Pons (tissue), 1 donor: ENCODE measurements around the gene MED25.

Source experiments
- DNase-seq: peaks from one replicate; pipeline ENCODE4 v3.0.0-alpha.2; 2016; ENCODE audit warnings: low spot score

MED25 gene

DNA sequence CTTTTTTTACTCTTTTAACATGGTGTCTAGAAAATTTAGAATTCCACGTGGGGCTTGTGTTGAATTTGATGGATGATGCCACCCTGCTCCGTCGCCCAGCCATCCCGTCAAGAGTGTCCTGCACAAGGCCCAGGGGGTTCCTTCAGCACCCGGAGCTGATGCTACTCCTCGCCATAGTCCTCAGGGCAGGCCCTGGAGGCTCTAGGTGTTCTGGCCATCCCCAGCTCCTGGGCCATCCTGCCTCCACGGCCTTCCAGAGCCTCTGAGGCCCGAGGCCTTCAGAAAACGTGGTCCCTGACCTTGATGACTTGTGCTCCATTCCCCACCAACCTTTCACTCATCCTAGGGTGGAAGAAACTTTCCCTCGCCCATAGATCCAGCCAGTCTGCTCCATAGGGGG, 55.7 kb downstream of the MED25 start:
- no peak for DNase-seq

DNA sequence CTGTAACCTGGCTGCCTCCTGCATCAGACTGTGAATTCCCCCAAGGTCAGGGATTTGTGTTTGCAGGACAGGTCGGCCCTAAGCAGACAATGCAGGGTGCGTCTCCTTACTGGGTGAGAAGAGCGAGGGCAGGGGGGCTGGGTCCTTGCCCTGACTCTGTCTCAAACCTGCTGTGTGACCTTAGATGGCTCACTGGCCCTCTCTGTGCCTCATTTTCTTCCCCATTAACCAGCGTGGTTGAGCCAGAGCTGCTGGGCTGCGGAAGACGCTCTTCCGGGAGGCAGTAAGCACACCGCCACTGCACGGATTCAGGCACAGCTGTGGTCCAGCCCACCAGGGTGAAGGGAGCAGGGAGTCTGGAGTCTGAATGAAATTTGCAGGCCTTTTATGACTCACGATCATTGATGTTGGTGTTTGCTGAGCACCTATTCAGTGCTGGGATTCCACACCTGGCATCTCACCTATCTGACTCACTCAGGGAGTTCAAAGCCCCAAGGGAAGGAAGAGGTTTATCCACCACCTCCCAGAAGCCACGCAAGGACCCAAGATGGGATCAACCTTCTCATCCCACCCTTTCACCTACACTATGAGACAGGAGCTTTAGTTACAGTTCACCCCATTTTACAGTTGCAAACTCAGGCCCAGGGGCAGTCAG, 56.5 kb downstream of the MED25 start:
- DNase-seq, result no peak

DNA sequence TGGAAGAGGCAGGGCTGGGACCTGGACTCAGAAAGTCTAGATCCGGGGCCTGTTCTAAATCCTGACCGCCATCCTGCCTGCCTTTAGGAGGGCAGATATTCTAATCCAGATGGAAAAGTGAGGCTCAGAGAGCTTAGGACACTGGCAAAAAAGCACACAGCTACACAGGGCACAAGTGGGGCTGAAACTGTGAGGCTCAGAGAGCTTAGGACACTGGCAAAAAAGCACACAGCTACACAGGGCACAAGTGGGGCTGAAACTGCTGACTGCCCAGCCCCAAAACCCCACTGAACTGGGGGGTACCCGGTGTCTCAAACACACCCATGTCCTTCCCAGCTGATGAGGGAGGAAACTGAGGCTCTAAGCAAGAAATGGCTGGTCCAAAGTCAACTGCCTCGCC, 57.1 kb downstream of the MED25 start:
- no peak for DNase-seq

DNA sequence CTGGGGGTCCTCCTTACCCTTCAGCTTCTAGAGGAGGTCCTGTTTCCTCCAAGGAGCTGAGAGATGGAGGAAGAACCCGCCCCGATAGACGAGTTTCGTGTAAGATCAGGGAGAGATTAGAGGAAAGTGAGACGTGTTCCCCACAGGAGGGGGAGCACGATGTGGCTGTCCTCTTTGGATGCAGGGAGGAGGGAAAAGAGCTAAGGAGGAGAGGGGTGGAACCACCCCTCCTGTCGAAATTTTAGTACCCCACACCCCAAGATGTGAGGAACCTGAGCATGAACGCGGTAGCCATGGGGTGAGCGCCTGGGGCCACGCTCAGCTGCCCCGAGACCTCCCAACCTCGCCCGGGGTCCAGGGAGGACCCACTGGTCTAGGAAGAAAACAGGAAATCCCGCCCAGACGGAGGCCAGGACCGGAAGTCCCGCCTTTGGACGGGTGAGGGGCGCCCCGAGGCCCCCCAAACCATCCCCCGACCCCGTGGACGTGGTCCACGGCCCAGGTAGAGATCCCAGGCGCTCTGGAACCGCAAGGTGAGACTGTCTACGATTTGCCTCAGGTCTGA, 57.9 kb downstream of the MED25 start:
- peak; percentile 58 for DNase-seq

DNA sequence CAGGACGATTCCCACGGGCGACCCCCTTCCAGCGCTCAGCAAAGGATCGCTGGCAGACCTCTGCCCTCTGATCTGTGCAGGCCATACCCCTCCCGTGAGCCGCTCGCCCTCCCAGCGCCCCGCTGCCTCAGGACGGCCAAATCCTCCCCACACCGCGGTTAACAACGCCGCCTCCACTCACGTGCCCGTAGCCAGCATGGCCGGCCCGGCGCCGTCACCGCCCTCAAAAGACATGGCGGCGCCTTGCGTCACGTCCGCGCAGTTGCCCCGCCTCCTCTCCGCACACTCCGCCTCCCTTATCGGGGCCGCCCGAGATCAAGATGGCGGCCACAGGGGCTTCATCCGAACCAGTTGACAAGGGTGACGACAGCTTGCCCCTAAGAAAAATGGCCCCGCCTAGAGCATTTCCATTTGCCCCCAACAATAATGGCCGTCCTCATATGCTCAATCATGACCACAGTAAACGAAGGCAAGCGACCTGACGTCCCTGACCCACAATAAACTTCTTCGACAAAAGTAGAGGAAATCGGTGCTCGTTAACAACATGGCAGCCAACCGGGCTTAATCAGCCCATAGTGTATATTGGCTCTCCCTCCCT, 58.4 kb downstream of the MED25 start:
- peak; percentile 100 for DNase-seq

DNA sequence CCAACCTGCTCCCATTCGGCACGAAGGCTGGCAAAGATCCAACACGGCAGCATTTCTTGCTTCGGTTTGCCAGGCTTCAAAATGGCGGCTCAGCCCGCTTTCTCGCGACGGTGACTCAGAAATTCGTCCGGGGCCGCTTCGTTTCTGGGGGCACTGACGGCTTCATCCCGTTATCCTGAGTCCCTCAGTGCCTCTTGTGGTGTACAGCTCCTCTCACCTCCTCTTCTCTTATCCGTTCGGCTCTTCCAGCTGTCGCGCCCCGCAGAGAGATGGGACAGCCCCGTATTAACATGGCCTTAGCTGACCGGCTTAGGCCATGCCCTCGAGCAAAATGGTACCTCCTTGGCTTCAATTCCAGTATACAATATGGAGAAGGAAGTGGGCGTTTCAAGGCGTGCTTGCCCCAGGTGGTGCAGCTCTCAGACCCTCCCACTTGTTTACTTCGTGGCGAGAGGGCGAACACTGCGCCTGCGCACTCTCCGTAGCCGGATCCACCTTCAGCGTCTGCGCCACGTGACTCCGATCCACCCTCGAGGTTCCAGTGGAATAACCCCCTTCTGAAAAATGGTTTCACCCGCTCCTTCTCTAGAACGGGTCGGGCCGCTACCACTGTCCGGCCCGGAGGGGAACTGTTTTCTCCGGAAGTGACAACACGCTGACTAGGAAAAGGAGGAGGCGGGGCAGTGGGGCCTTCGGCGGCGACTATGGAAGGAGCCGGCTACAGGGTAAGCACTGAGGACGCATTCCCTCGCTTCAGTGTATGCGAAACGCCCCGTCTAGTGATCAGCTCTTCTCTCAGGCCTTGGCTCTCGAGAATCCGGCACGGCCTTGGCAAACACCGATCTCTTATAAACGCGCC, 59.2 kb downstream of the MED25 start, which contains the start of the genes AKT1S1 and TBC1D17:
TSS of gene AKT1S1 (minus strand) at position 336 of the 859 bp plus-strand sequence. CDS start 4,060 bp downstream, outside the sequence.
TSS of gene TBC1D17 (plus strand) at position 683 of the 859 bp plus-strand sequence. CDS start at position 705, 22 bp downstream.
- peak; percentile 100 for DNase-seq

DNA sequence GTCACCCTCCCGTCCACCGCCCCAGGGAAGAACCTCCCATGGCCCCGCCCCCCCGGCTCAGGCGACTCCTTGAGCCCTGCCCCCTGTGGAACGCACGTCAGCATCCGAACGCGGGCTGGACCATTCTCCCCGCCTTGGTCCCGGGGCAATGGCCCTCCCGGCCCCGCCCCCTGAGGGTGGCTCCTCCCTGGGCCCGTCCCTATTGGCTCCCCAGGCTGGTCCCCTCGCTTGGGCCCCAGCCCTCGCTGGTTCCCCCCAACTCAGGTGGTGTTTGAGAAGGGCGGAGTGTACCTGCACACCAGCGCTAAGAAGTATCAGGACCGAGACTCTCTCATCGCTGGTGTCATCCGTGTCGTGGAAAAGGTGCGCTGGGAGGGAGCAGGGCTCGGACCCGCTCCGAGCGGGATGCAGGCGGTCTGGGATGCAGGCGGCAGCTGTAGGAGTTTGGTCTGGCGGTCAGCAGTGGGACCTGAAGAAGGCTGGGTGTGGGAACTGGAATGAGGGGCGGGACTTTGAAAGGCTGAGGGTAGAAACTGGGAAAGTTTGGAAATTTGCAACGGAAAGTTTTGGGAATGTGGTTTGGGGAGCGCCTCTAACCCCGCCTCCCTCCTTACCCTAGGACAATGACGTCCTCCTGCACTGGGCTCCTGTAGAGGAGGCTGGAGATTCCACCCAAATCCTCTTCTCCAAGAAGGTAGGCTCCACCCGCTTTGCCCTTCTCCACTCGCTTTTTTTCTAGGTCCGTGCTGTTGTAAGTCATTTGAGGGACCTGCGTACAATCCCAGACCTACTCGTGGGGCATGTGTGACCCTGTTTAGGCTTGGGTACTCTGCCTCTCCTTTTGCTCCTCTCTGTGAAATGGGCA, 60.0 kb downstream of the MED25 start:
- peak; percentile 96 for DNase-seq

DNA sequence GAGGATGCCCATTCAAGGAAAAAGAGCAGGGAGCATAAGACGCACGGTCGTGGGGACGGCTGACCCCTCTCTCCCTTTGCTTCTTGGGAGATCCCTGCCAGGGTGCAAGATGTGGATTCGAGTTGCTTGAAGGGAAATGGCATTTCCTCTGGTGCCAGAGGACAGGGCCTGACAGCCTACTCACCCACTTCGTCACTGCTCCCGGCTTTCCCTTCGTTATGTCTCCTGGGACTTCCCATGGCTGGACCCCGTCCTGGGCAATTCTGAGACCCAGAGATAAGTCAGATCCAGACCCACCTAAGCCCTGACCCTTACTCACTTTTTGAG, 60.6 kb downstream of the MED25 start:
- no peak for DNase-seq

DNA sequence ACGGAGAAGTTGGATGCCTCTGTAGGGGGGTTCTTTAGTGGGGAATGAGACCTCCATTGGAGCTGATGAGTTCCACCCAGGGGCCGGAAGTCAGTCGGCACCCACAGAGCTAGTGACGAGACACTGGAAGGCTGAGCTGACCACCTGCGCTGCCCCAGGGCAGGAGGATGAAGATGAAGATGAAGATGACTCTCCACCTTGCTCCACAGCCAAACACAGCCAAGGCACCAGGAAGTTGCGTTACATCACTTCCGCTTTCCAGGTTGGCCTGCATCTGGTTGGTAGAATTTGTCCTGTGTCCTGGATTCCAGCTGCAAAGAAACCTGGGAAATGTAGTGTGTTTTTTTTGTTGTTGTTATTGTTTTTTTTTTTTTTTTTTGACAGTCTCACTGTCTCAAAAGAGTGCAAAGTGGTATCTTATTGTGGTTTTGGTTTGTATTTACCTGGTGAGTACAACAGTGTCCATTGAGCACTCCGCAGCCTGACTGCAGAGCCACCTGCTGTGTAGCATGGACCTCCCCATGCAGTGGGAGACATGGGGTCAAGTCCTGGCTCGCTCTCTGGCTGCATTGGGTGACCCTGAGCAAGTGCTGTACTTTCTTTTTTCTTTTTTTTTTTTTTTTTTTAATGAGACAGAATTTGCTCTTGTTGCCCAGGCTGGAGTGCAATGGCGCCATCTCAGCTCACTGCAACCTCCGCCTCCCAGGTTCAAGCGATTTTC, 61.3 kb downstream of the MED25 start:
- DNase-seq, result no peak

DNA sequence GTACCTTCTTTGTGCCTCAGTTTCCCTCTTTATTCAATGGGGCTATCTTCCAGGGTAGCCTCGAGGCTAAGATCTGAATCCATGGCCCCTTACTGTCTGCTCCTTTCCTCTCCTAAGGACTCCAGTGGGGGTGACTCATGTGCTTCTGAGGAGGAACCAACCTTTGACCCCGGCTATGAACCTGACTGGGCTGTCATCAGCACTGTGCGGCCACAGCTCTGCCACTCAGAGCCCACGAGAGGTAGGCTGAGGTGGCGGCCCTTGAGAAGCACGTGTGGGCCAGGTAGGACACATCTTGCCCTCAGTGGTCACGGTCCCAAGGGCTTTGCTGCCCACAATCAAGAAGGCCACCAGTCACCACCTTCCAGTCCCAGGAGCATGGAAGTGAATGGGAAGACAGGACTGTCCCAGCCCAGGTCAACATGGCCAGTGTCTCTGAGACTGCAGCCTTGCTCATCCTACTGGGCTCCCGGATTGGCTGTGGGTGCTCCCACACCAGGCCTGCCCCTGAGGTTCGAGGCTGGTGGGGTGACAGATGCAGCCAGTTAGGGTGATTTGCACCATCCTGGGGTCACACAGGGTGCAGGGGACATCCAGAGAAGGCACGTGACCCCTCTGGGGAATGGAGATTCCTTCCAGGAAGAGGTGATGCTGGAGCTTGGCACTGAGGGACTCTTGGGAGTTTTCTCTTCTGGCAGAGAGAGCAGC, 62.2 kb downstream of the MED25 start:
- DNase-seq, result no peak

DNA sequence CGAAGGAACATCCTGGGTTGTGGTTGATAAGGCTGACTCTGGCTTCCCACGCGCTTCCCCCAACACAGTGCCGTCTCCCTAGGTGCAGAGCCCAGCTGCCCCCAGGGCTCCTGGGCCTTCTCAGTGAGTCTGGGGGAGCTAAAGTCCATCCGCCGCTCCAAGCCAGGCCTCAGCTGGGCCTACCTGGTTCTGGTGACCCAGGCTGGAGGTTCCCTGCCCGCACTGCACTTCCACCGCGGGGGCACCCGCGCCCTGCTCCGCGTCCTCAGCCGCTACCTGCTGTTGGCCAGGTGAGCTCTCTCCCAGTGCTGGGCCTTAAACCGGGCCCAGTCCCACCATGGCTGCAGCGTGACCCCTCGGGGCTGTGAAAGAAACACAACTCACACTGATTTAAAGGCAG, 63.1 kb downstream of the MED25 start:
- no peak for DNase-seq

DNA sequence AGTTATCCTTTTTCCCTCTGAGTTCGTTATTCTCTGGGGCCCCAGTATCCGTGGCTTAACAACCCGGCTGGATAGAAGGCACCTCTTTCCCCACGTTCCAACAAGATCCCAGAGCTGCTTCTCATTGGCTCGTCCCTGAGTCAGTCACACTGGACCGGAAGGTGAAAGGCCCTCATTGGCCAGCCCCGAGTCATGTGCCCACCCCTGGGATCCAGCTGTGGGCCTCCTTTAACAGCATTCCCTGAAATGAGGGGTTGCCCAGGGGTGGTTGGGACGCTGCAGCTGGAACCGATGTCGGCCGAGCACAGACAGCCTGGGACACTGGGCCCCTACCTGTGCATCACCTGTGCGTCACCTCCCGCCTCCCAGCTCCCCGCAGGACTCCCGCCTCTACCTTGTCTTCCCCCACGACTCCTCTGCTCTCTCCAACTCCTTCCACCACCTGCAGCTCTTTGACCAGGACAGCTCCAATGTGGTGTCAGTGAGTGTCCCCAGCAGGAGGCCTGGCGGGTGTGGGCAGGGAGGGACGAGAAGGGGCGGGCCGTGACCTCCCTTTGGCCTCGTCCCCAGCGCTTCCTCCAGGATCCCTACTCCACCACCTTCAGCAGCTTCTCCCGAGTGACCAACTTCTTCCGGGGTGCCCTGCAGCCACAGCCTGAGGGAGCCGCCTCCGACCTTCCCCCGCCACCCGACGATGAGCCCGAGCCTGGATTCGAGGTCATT, 63.7 kb downstream of the MED25 start:
- no peak for DNase-seq

DNA sequence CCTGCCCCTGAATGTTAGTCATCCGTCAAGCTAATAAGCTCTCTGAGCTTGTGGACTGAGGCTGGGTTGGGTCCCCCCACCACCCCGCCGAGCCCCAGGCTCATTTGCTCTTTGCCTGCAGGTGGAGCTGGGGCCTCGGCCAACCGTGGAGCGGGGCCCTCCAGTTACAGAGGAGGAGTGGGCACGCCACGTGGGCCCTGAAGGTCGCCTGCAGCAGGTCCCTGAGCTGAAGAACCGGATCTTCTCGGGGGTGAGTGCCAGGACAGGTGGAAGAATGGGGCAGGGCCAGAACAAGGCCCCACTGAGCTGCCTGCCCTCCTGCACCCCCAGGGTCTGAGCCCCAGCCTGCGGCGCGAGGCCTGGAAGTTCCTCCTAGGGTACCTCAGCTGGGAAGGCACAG, 64.6 kb downstream of the MED25 start:
- no peak for DNase-seq

DNA sequence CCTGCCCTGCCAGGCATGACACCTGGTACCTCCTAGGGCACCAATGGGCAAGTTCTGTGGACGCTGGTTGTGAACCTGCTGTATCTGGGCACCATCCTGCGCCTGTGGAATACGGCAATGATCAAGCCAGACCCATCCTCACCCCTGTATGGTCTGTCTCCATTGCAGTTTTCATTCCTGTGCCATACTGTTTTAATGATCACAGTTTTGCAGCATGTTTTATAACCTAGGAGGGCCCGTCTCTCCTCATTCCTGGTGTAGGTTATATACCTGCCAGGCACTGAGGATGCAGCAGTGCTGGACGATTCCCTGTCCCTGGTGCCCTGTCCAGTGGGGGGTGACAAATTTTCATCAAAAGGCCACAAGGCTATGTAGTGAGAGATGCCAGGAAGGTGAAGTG, 65.0 kb downstream of the MED25 start:
- DNase-seq, result no peak

DNA sequence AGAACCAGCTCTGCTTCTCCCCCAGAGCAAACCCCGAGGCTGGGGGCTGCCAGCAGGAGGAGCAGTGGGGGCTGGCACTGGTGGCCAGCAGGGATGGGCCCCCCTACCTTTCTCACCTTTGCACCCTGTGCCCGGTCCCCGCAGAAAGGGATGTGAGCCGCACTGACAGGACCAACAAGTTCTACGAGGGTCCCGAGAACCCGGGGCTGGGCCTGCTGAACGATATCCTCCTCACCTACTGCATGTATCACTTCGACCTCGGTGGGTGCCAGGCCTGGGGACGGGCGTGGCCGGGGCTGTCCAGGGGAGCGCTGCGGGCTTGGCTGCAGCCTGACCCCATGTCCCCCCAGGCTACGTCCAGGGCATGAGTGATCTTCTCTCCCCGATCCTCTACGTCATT, 66.0 kb downstream of the MED25 start:
- DNase-seq, result no peak

DNA sequence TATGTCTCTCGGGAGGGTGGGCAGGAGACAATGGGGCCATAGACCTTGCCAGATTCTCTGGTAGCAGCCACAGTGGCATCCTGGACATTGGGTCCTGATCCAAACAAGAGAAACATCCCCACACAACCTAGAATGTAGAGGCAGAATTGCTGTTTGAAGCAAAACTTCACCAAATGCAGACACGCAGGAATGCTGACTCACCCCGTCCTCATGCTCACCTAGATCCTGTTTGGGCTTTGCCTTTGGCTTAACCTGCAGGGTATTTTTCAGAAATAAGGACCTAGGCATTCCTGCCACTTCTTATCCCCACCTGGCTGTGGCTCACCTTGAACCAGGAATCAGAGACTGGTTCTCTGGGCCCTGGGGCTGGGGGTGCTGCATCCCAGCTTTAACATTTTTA, 66.7 kb downstream of the MED25 start:
- DNase-seq, result no peak
